SK-N-SH (cell line): ENCODE measurements around the gene CXCL3. TPM values are rescaled to one million over a fixed set of nuclear protein-coding genes. Genes with fewer than 3 reads are reported as not detected.

Experiments used
- CTCF ChIA-PET: fragments of 300-600, 350-600 bp; formaldehyde crosslinking; extraction: SDS; loops from one replicate; lab custom pipeline; 2021; lab: Yijun Ruan, JAX
- POLR2A ChIA-PET: fragments of 350-600 bp; sonication (Branson Sonifier 250); formaldehyde crosslinking; extraction: SDS; loops from one replicate; lab custom pipeline; 2020; ENCODE audit warnings: antibody characterized with exemption, inconsistent platforms; lab: Yijun Ruan, JAX
- DNase-seq: peaks from one replicate; pipeline ENCODE4 v3.0.0; 2012
- H2AFZ ChIP-seq: fragments of 200-600 bp; sonication (generic); 2 replicates; pipeline ENCODE4 v1.8.1; 2016; ENCODE audit warnings: antibody characterized with exemption, mild to moderate bottlenecking, low read depth
- H3F3A ChIP-seq: fragments of 200-600 bp; sonication (generic); replicated peaks from 2 replicates; pipeline ENCODE3; 2016; ENCODE audit warnings: antibody characterized with exemption, mild to moderate bottlenecking; ENCODE audit not compliant: insufficient read depth
- H3K27ac ChIP-seq, 2 experiments: fragments of 200-500 bp in 1 of 2; fragments of 200-600 bp in 1 of 2; sonication (Bioruptor generic) in 1 of 2; sonication (generic), shearing (Covaris generic) in 1 of 2; 2 replicates each; pipeline versions ENCODE4 v1.5.1 to v1.6.1; 2014 to 2016; ENCODE audit warnings: low read depth in 2 of 2, inconsistent platforms in 1 of 2, low read length in 1 of 2, mild to moderate bottlenecking in 1 of 2, mixed read lengths in 1 of 2
- H3K27me3 ChIP-seq: fragments of 200-600 bp; sonication (generic), shearing (Covaris generic); 2 replicates; pipeline ENCODE4 v1.6.1; 2016; ENCODE audit warnings: mixed run types; ENCODE audit not compliant: insufficient read depth
- H3K36me3 ChIP-seq, 2 experiments: fragments of 200-500 bp in 1 of 2; fragments of 200-600 bp in 1 of 2; sonication (Bioruptor generic) in 1 of 2; sonication (generic) in 1 of 2; replicated peaks in 1 of 2; 2 replicates each; pipeline versions ENCODE3 to v1.5.1; 2014 to 2016; ENCODE audit warnings: low read length in 1 of 2, mild to moderate bottlenecking in 1 of 2; ENCODE audit not compliant: insufficient read depth in 2 of 2, control insufficient read depth in 1 of 2
- H3K4me1 ChIP-seq, 2 experiments: fragments of 200-500 bp in 1 of 2; fragments of 200-600 bp in 1 of 2; sonication (Bioruptor generic) in 1 of 2; sonication (generic), shearing (Covaris generic) in 1 of 2; 2 replicates each; pipeline versions ENCODE4 v1.5.1 to v1.6.1; 2014 to 2016; ENCODE audit warnings: low read depth in 1 of 2, low read length in 1 of 2, mixed run types in 1 of 2; ENCODE audit not compliant: insufficient read depth in 2 of 2, control insufficient read depth in 1 of 2
- H3K4me2 ChIP-seq: fragments of 200-600 bp; sonication (generic), shearing (Covaris generic); 2 replicates; pipeline ENCODE4 v1.6.1; 2017; ENCODE audit warnings: mixed run types
- H3K4me3 ChIP-seq, 2 experiments: fragments of 200-500 bp in 1 of 2; fragments of 200-600 bp in 1 of 2; sonication (Bioruptor generic) in 1 of 2; sonication (generic), shearing (Covaris generic) in 1 of 2; 2 replicates each; pipeline versions ENCODE4 v1.5.1 to v1.8.1; 2014 to 2016; ENCODE audit warnings: low read depth in 2 of 2, inconsistent platforms in 1 of 2, low read length in 1 of 2, mild to moderate bottlenecking in 1 of 2, mixed read lengths in 1 of 2, moderate library complexity in 1 of 2
- H3K79me2 ChIP-seq: fragments of 200-600 bp; sonication (generic); 2 replicates; pipeline ENCODE4 v1.8.1; 2017; ENCODE audit warnings: mild to moderate bottlenecking; ENCODE audit not compliant: insufficient read depth
- H3K9ac ChIP-seq: fragments of 200-600 bp; sonication (generic); 2 replicates; pipeline ENCODE4 v1.6.1; 2017; ENCODE audit warnings: mixed run types
- H3K9me2 ChIP-seq: fragments of 200-600 bp; sonication (generic); 2 replicates; pipeline ENCODE4 v1.6.1; 2017; ENCODE audit warnings: mixed run types
- H3K9me3 ChIP-seq: fragments of 200-600 bp; sonication (generic); 2 replicates; pipeline ENCODE4 v1.6.1; 2017; ENCODE audit warnings: mixed run types, mild to moderate bottlenecking, moderate library complexity
- H4K20me1 ChIP-seq: fragments of 200-600 bp; sonication (generic); 2 replicates; pipeline ENCODE4 v1.6.1; 2017; ENCODE audit warnings: mild to moderate bottlenecking, mixed run types; ENCODE audit not compliant: insufficient read depth
- CTCF ChIP-seq: fragments of 200-600 bp; sonication (generic); IDR thresholded peaks from 2 replicates; pipeline ENCODE4 v1.6.1; 2017; ENCODE audit warnings: antibody characterized with exemption, mild to moderate bottlenecking, moderate library complexity
- FOSL2 ChIP-seq: IDR thresholded peaks from 2 replicates; pipeline ENCODE4 v1.4.0; 2012; ENCODE audit warnings: low read depth, mild to moderate bottlenecking, moderate library complexity, borderline replicate concordance
- FOXJ3 ChIP-seq: sonication (generic); formaldehyde crosslinking; IDR thresholded peaks from 2 replicates; pipeline ENCODE4 v1.5.1; 2020; ENCODE audit warnings: mild to moderate bottlenecking, missing genetic modification reagents
- JUND ChIP-seq: IDR thresholded peaks from 2 replicates; pipeline ENCODE4 v1.4.0; 2012
- MEF2A ChIP-seq: IDR thresholded peaks from 2 replicates; pipeline ENCODE4 v1.4.0; 2012; ENCODE audit warnings: low read depth, borderline replicate concordance
- MXI1 ChIP-seq: IDR thresholded peaks from 2 replicates; pipeline ENCODE4 v1.6.1; 2012; ENCODE audit warnings: mild to moderate bottlenecking, low read depth, low read length, improper control_type of control experiment
- NFIC ChIP-seq: IDR thresholded peaks from 2 replicates; pipeline ENCODE4 v1.4.0; 2012; ENCODE audit warnings: borderline replicate concordance
- PBX3 ChIP-seq: IDR thresholded peaks from 2 replicates; pipeline ENCODE4; 2012
- POLR2AphosphoS5 ChIP-seq: IDR thresholded peaks from 2 replicates; pipeline ENCODE4 v1.6.1; 2012; ENCODE audit warnings: low read depth, low read length
- REST ChIP-seq: IDR thresholded peaks from 2 replicates; pipeline ENCODE4 v1.6.1; 2012; ENCODE audit warnings: mild to moderate bottlenecking, low read depth, low read length, moderate library complexity
- SIN3A ChIP-seq: IDR thresholded peaks from 2 replicates; pipeline ENCODE4 v1.6.1; 2012; ENCODE audit warnings: low read depth, mild to moderate bottlenecking, low read length, moderate library complexity, borderline replicate concordance
- SMC3 ChIP-seq: IDR thresholded peaks from 2 replicates; pipeline ENCODE4 v1.6.1; 2012; ENCODE audit warnings: low read depth, low read length, improper control_type of control experiment
- TAF1 ChIP-seq: IDR thresholded peaks from 2 replicates; pipeline ENCODE4 v1.6.1; 2012; ENCODE audit warnings: low read depth, mild to moderate bottlenecking, low read length, moderate library complexity, borderline replicate concordance
- TCF12 ChIP-seq: IDR thresholded peaks from 2 replicates; pipeline ENCODE4 v1.4.0; 2012
- WGBS: methylation state at CpG from one replicate; pipeline ENCODE4 v1.1.6; 2017; ENCODE audit warnings: low lambda C conversion rate; 5-methylcytosine and 5-hydroxymethylcytosine counted together
- polyA plus RNA-seq, 3 experiments: library from polyadenylated mRNA; depleted of rRNA; stranded (reverse); fragments of >200 nt; gene quantifications; 2 replicates each; pipeline ENCODE4 v1.2.3, GENCODE V29; 2012

Gene CXCL3
- polyA plus RNA-seq, 1 of the 3 experiments (the other 2 are of a cell fraction), result 0.31 TPM

GRCh38 chr4:73990988-73991741 is 47.3 kb downstream of the CXCL3 start (continued):
- no peak for TF ChIP-seq CTCF
- TF ChIP-seq TCF12, result no peak
- TF ChIP-seq POLR2AphosphoS5, result no peak
- no peak for TF ChIP-seq SMC3
- TF ChIP-seq JUND, result no peak

- H3K79me2 ChIP-seq, result no peaks in the 10 kb centered on the region
- H3K4me3 ChIP-seq, result no peak overlapping the region
- no peaks in the 10 kb centered on the region for H4K20me1 ChIP-seq
- peaks cover 10% of the 10 kb centered on the region; the same call in 1 of the 2 replicates for H3K27me3 ChIP-seq
- H3K9me2 ChIP-seq, result no peaks in the 10 kb centered on the region
- H3K27ac ChIP-seq, result no peak overlapping the region
- no peaks in the 10 kb centered on the region for H3K36me3 ChIP-seq
- H3K9ac ChIP-seq, result no peak overlapping the region
- H2AFZ ChIP-seq, result no peak overlapping the region
- no peaks in the 10 kb centered on the region for H3K4me1 ChIP-seq
- no peak overlapping the region for H3K4me2 ChIP-seq
- POLR2A ChIA-PET, result no interaction called here
- CTCF ChIA-PET, result no interaction called here
- TF ChIP-seq FOXJ3 (CRISPR knock-in tag) (no peak), PBX3 (no peak), MEF2A (no peak)
- TF ChIP-seq, all 33 proteins: peak for 0
- Histone ChIP-seq H3K9me3 (no peaks in the 10 kb centered on the region), H3F3A (no peaks in the 10 kb centered on the region)
- no peak for DNase-seq
- WGBS, result 8% methylated on average over 5 of the region's 5 CpGs
Observed at GRCh38 chr4:73989928-73990327, 48.6 kb downstream of the CXCL3 start.

GRCh38 chr4:73989031-73989430 is 49.5 kb downstream of the CXCL3 start:
- POLR2A ChIA-PET, result no interaction called here
- Histone ChIP-seq H3K9me2 (no peaks in the 10 kb centered on the region), H4K20me1 (no peaks in the 10 kb centered on the region), H3K36me3 (no peaks in the 10 kb centered on the region), H3K9ac (no peak overlapping the region)
- no peak for DNase-seq
- TF ChIP-seq REST (no peak), SIN3A (no peak), MXI1 (no peak), CTCF (no peak), FOSL2 (no peak), MEF2A (no peak), PBX3 (no peak), NFIC (no peak), TAF1 (no peak)
- TF ChIP-seq, all 33 proteins: peak for 0
- CTCF ChIA-PET, result no interaction called here
- Histone ChIP-seq H3K4me3 (no peak overlapping the region), H3K79me2 (no peaks in the 10 kb centered on the region), H3K4me1 (no peaks in the 10 kb centered on the region), H3K4me2 (no peak overlapping the region), H2AFZ (no peak overlapping the region), H3K27ac (no peak overlapping the region), H3F3A (no peaks in the 10 kb centered on the region), H3K9me3 (no peaks in the 10 kb centered on the region), H3K27me3 (peaks cover 1% of the 10 kb centered on the region; the same call in 1 of the 2 replicates)
- 4% methylated on average over 3 of the region's 3 CpGs for WGBS
